HFFc6 (cell line): ENCODE measurements around the gene MRPS27. TPM values are rescaled to one million over a fixed set of nuclear protein-coding genes. Genes with fewer than 3 reads are reported as not detected.

Experiments used
- DNase-seq: peaks from one replicate; pipeline ENCODE4 v3.0.0-alpha.2; 2018
- H3K27ac Mint-ChIP-seq: 2 replicates; pipeline ENCODE4 v1.8.0; 2020; ENCODE audit warnings: mild to moderate bottlenecking, mixed read lengths
- H3K27me3 Mint-ChIP-seq: 2 replicates; pipeline ENCODE4 v1.8.0; 2021; ENCODE audit warnings: mild to moderate bottlenecking, moderate library complexity, mixed read lengths; ENCODE audit not compliant: insufficient read depth
- H3K36me3 Mint-ChIP-seq: 2 replicates; pipeline ENCODE4 v1.8.0; 2021; ENCODE audit warnings: low read depth, mixed read lengths
- H3K4me1 Mint-ChIP-seq: 2 replicates; pipeline ENCODE4 v1.8.0; 2020; ENCODE audit warnings: low read depth, mixed read lengths
- H3K4me3 Mint-ChIP-seq: 2 replicates; pipeline ENCODE4 v1.8.0; 2020; ENCODE audit warnings: mild to moderate bottlenecking, moderate library complexity, mixed read lengths
- H3K9me3 Mint-ChIP-seq: 2 replicates; pipeline ENCODE4 v1.8.0; 2020; ENCODE audit warnings: mild to moderate bottlenecking, mixed read lengths
- CTCF ChIP-seq: fragments of 200-600 bp; sonication (generic); IDR thresholded peaks from 2 replicates; pipeline ENCODE4 v1.5.0; 2021; ENCODE audit warnings: antibody characterized with exemption, mild to moderate bottlenecking
- long read RNA-seq: library from polyadenylated mRNA; unstranded; transcript quantifications from one replicate; pipeline ENCODE4 v2.0.0, GENCODE V29; 2019
- total RNA-seq, 6 experiments: library from RNA; stranded (reverse); fragmentation: NEBNext Ultra II Directional; extraction: Animal tissue kit (Norgen Biotek cat#: 25700); gene quantifications; 2 replicates in 1 of 6; 3 replicates in 5 of 6; pipeline ENCODE4 v1.2.3, GENCODE V29; 2021

Gene MRPS27
- total RNA-seq: 10 to 100 TPM; 46.1 to 74.1 (median 57.9) TPM
- long read RNA-seq, transcript MRPS27-202 (11 exons, 2,628 nt): minor isoform, 5 of 84 reads
- long read RNA-seq, transcript MRPS27-201 (11 exons, 2,785 nt): major isoform, 47 of 84 reads
- long read RNA-seq, partial matches to known transcripts: 13 of 84 reads
- long read RNA-seq, other reads (novel, unspliced or antisense): 17 of 84 reads

- peak within 1 kb of the TSS; percentile 93 for H3K27ac Mint-ChIP-seq
- H3K4me3 Mint-ChIP-seq: peak within 1 kb of the TSS; percentile 99
- TF ChIP-seq CTCF: peak; percentile 57
- H3K9me3 Mint-ChIP-seq: no peaks in the 10 kb centered on the region
- peak; percentile 99 for DNase-seq
- no peaks in the 10 kb centered on the region; the same call in 1 of the 2 replicates for H3K27me3 Mint-ChIP-seq
- peaks cover 45% of the 10 kb centered on the region for H3K4me1 Mint-ChIP-seq
- peaks cover 21% of the 10 kb centered on the region for H3K36me3 Mint-ChIP-seq
These were observed at the start of gene MRPS27, which contains the start of gene PTCD2 for GRCh38 chr5:72319976-72320752. MRPS27 (minus strand) TSS chr5:72320240; CDS start chr5:72320221, 19 bp downstream. PTCD2 (plus strand) TSS chr5:72320373; CDS start chr5:72320383, 10 bp downstream.

- Mint-ChIP-seq H3K27me3 (no peaks in the 10 kb centered on the region), H3K27ac (no peak overlapping the region), H3K4me1 (peaks cover 36% of the 10 kb centered on the region), H3K9me3 (0 out of 2 replicates have a peak, but pooled peaks cover 3% of the 10 kb centered on the region), H3K4me3 (no peak overlapping the region), H3K36me3 (0 out of 2 replicates have a peak, but pooled peaks cover 3% of the 10 kb centered on the region)
- TF ChIP-seq CTCF: no peak
- no peak for DNase-seq
These were observed 49.7 kb upstream of the MRPS27 start for GRCh38 chr5:72369711-72370110.

- H3K4me1 Mint-ChIP-seq: peaks cover 40% of the 10 kb centered on the region
- DNase-seq: no peak
These were observed 49.3 kb upstream of the MRPS27 start for GRCh38 chr5:72369301-72369700.

GRCh38 chr5:72368271-72368670 lies 48.2 kb upstream of the MRPS27 start:
- H3K4me3 Mint-ChIP-seq: no peak overlapping the region
- TF ChIP-seq CTCF: no peak; the same call in 1 of the 2 replicates
- H3K27ac Mint-ChIP-seq: no peak overlapping the region
- H3K27me3 Mint-ChIP-seq: no peaks in the 10 kb centered on the region
- H3K36me3 Mint-ChIP-seq: no peaks in the 10 kb centered on the region
- no peak for DNase-seq
- H3K4me1 Mint-ChIP-seq: peaks cover 50% of the 10 kb centered on the region
- no peaks in the 10 kb centered on the region for H3K9me3 Mint-ChIP-seq

More at GRCh38 chr5:72369301-72369700, 49.3 kb upstream of the MRPS27 start:
- Mint-ChIP-seq H3K27ac (no peak overlapping the region), H3K36me3 (no peaks in the 10 kb centered on the region), H3K9me3 (no peaks in the 10 kb centered on the region), H3K27me3 (no peaks in the 10 kb centered on the region), H3K4me3 (no peak overlapping the region)
- no peak for TF ChIP-seq CTCF

- Mint-ChIP-seq H3K27ac (peak overlapping the region; percentile 68), H3K4me3 (no peak overlapping the region), H3K36me3 (peaks cover 13% of the 10 kb centered on the region), H3K4me1 (peaks cover 61% of the 10 kb centered on the region), H3K27me3 (no peaks in the 10 kb centered on the region), H3K9me3 (peaks cover 4% of the 10 kb centered on the region; the same call in 1 of the 2 replicates)
- DNase-seq: peak; percentile 68
- TF ChIP-seq CTCF: peak; percentile 85
These were observed 46.4 kb upstream of the MRPS27 start for GRCh38 chr5:72366324-72366976.
